Astrocyte (in vitro differentiated cells and primary cell): Measurements from ENCODE around the gene MAGIX.

Experiments used
- CTCF ChIP-seq: IDR thresholded peaks from 2 replicates; pipeline ENCODE4 v1.5.1; 2011; ENCODE audit warnings: low read depth, mild to moderate bottlenecking, inconsistent platforms, low read length, moderate library complexity; ENCODE audit not compliant: insufficient read depth
- EZH2 ChIP-seq: IDR thresholded peaks from 2 replicates; pipeline ENCODE4 v1.6.1; 2012; ENCODE audit warnings: mild to moderate bottlenecking, low read length, inconsistent platforms; ENCODE audit not compliant: insufficient read depth

- TF ChIP-seq CTCF: no peak
- no peak for TF ChIP-seq EZH2
Measured at GRCh38 chrX:49175435-49176274, 13.1 kb downstream of the MAGIX start.
